Measurements from ENCODE around the gene LHX4.

Gene LHX4

GRCh38 chr1:180294711-180295110 is 64.6 kb downstream of the LHX4 start:
- no peak for DNase-seq (ENCODE audit: low spot score)

- no peak for DNase-seq (ENCODE audit: low spot score)
Observed at GRCh38 chr1:180295999-180296398, 65.9 kb downstream of the LHX4 start.

DNA sequence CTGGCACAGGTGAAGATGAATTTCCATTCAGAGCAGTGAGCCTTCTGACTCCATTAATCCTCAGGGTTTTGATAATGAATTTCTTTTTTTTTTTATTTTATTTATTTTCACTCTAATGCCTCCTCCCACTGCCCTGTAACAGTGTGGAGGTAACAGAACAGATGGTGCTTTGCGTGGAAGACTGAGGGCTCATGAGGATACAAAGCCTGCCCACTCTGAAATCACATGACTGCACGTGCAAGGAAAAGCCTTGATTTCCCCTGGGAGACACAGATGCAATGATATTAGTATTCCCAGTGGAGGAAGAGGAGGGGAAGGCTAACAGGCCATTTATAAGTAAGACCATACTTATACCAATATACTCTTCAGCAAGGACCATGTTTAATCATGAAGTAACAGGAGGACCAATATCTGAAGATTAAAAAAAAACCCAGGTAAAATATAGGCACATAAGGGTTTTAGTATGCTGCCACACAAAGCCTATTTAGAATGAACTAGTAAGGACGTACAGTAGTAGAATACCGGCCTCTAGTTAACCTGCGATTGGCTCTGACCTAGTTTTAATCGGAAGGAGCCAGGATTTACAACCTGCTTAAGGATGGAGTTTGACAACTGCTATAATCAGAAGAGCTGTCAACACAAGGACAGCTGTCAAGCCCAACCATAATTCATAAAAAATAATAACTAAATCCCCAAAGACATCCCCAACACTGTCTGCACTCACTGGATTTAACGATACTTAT is 69.6 kb downstream of the LHX4 start:
- DNase-seq (ENCODE audit: low spot score) = peak; percentile 22

- no peak for DNase-seq (ENCODE audit: low spot score)
Observed at GRCh38 chr1:180301135-180301742, 71.2 kb downstream of the LHX4 start.

DNA sequence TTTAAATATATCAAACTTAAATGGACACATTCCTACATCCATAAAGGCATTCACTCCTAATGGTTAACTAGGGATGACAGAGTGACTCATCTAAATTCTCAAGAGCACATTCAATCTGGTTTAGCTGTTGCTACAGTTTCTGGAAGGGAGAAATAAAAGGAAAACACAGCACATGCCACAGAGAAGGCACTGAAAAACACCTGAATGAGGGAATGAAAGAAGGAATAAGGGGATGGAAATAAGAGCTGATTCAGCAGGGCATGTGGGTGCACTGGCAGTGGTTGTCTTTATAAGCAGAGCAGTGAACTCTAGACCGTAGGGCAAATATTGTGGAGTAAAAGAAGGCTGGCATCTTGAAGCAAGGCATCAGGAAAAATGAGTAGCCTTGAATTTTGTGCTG is 79.3 kb downstream of the LHX4 start:
- DNase-seq (ENCODE audit: low spot score) = no peak

- DNase-seq (ENCODE audit: low spot score) = no peak
Observed at GRCh38 chr1:180310095-180310494, 80.0 kb downstream of the LHX4 start.

- no peak for DNase-seq (ENCODE audit: low spot score)
Observed at GRCh38 chr1:180311011-180311730, 81.1 kb downstream of the LHX4 start.

DNA sequence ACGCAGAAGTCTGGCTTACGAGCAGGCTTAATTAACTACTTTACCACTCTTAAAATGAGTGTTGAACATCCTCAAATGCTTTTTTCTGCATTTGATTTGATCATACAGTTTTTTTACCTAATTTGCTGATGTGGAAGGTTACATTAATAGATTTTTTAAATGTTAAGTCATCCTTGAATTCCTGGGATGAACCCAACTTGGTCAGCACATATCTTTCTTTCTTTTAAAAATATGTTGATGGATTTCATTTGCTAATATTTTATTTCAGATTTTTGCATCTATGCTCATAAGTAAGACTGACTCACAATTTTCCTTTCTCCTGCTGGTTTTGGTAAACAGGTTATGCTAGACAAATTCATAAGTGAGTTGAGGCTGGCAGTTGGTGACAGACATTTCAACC is 82.9 kb downstream of the LHX4 start:
- no peak for DNase-seq (ENCODE audit: low spot score)

DNA sequence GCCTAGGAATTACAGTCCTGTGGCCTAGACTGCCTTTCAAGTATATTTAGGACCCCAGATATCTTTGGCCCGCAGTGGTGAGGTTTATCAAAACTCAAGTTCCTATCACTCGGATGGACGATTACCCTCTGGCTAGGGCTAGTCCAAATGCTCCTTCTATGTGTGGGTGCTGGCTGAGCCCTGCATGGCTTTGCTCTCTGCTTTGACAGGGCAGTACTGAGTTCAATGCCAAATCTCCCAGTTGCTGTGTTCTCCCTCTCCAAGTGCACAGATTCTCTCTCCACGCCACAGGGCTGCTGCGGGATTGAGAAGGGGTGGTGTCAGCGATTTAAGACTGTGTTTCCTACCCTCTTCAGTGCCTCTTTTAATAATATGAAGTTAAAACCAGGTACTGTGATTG is 97.0 kb downstream of the LHX4 start:
- no peak for DNase-seq (ENCODE audit: low spot score)
